ENCODE data around the gene RIPK3.
A peak's percentile ranks its signal among the peaks of the same experiment; 100 is the strongest.

The RIPK3 gene

DNA sequence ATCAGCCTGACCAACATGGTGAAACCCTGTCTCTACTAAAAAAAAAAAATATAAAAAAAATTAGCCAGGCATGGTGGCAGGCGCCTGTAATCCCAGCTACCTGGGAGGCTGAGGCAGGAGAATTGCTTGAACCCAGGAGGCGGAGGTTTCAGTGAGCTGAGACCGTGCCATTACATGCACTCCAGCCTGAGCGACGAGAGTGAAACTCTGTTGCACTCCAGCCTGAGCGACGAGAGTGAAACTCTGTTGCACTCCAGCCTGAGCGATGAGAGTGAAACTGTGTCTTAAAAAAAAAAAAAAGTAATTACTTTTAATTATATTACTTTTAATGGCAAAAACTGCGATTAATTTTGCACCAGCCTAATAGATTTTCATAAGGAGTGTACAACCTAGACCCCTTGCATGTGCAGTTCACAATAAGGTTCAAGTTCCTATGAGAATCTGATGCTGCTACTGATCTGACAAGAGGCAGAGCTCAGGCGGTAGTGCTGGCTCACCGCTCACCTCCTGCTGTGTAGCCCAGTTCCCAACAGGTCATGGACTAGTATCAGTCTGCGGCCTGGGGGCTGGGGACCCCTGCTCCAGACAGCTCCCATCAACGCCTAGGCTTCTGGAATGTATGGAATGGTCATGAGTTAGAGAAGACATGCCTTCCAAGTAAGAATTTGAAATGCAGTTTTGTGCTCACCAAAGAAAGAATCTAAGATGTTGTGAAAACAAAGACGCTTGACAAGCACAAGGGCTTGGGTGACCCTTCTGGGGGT lies 18.4 kb downstream of the RIPK3 start:
- DNase-seq (ENCODE audit: low read depth) = no peak

DNA sequence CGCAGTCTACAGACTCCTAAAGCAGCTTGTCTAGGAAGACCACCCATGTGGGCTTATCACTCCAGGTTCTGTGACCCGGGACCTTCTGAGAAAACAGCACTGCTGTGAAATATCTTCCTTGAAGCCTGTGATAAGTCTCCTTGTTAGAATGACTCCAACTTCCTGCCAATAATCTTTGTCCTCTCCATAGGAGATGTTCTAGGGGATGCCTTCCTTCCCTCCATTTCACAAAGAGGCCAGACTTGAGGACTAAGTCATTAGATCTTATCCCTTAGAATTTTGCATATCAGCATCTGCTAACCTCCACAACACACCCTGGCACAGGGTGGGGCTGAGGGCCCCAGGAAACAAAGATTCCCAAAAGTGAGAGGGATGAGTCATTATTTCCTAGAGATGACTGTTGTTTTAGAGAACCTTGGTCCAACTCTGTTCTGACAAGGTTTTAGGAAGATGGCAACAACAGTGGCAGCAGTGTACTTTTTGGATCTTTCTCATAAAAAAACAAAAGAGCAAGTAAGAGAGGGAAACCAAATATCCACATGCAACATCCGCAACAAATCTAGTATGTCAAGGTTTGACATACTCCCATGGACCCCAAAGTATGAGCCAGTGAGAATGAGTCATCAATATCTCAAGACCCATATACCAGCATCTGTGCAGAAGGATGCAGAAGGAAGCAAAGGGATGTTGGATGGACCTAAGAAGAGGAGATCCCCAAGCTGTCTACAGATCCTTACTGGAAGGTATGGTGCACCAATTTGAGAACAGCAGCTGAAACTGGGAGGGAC lies 22.5 kb downstream of the RIPK3 start:
- DNase-seq (ENCODE audit: low read depth) = no peak

DNA sequence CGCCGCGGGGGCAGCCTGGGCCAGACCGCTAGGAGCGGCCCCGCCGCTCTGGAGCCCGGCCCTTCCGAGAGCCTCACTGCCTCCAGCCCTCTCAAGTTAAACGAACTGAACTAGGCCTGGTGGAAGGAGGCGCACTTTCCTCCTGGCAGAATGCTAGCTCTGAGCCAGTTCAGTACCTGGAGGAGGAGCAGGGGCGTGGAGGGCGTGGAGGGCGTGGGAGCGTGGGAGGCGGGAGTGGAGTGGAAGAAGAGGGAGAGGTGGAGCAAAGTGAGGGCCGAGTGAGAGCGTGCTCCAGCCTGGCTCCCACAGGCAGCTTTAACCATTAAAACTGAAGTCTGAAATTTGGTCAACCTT lies 23.2 kb downstream of the RIPK3 start:
- DNase-seq (ENCODE audit: low read depth) = no peak

DNA sequence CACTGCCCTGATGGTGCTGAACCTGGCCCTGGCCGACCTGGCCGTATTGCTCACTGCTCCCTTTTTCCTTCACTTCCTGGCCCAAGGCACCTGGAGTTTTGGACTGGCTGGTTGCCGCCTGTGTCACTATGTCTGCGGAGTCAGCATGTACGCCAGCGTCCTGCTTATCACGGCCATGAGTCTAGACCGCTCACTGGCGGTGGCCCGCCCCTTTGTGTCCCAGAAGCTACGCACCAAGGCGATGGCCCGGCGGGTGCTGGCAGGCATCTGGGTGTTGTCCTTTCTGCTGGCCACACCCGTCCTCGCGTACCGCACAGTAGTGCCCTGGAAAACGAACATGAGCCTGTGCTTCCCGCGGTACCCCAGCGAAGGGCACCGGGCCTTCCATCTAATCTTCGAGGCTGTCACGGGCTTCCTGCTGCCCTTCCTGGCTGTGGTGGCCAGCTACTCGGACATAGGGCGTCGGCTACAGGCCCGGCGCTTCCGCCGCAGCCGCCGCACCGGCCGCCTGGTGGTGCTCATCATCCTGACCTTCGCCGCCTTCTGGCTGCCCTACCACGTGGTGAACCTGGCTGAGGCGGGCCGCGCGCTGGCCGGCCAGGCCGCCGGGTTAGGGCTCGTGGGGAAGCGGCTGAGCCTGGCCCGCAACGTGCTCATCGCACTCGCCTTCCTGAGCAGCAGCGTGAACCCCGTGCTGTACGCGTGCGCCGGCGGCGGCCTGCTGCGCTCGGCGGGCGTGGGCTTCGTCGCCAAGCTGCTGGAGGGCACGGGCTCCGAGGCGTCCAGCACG lies 23.8 kb downstream of the RIPK3 start:
- DNase-seq (ENCODE audit: low read depth) = no peak

DNA sequence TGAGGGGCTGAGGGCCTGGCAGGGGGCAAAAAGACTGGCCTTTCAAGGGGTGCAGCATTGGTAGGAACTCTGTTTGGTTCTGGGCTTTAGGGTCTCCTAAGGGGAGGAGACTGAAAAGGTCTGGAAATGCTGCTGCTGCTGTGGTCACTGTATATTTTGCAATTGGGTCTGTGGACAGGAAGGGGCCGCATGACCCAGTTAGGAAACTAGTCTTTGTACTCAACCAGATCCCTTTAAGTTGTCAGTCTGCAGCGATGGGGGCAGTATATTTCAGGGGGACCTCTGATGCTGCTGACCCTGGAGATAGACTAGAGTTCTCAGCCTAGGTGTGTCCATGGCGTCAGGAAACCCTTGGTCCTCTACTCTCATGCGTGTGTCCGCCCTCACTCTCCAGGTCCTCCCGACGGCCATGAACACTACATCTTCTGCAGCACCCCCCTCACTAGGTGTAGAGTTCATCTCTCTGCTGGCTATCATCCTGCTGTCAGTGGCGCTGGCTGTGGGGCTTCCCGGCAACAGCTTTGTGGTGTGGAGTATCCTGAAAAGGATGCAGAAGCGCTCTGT lies 24.5 kb downstream of the RIPK3 start:
- DNase-seq (ENCODE audit: low read depth) = no peak

DNA sequence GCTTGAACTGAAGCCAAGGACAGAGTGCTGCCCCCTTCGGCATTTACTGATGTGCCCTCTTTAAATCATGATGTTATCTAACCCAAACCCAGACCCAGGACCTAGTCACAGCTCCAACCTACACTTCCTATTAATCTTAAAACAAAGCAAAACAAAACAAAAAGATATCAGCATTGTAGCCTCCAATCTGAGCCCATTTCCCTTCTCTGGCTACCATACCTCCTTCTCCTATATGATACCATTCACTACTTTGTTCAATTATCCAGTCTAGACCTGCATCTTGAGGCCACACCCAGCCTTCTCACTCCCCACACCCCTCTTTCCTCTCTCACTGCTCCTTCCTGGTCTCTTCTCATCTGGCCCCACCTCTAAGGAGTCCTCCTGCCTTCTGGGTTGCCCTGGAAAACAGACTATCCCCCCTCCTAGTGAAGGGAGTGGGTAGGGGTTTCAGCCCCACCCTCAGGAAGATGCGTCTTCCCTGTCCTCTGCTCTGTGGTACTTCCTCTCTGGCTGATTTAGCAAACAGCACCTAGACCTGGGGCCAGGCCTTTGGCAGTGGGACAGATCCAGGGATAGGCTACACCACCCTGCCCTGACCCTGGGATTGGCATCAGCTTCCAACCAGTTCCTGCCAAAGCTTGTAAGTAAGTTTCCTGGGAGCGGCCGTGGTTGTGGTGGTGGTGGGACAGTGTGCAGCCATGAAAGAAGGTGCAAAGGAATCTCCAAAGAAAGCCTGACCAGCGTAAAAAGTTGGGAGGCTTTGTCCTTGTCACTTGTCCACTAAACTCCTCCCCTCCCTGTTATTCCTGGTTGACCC lies 25.2 kb downstream of the RIPK3 start:
- DNase-seq (ENCODE audit: low read depth) = no peak

DNA sequence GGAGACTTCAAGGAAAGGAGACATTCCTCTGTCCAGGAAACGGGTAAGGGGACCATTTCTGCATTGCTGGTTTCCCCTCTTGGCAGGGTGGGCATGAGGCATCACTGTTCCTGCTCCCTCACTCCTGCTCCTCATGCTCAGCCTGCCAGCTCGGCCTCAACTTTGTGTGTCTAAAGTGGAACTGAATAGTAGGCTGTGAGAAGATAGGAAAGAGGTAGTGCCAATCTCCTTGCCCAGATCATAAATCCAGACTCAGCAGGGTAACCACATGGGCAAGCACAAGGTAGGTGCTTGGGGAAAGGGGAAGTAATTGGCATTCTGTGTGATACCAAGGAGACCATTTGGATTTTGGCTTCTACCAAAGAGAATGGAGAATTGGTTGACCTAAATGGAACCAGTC lies 25.9 kb downstream of the RIPK3 start:
- no peak for DNase-seq (ENCODE audit: low read depth)

DNA sequence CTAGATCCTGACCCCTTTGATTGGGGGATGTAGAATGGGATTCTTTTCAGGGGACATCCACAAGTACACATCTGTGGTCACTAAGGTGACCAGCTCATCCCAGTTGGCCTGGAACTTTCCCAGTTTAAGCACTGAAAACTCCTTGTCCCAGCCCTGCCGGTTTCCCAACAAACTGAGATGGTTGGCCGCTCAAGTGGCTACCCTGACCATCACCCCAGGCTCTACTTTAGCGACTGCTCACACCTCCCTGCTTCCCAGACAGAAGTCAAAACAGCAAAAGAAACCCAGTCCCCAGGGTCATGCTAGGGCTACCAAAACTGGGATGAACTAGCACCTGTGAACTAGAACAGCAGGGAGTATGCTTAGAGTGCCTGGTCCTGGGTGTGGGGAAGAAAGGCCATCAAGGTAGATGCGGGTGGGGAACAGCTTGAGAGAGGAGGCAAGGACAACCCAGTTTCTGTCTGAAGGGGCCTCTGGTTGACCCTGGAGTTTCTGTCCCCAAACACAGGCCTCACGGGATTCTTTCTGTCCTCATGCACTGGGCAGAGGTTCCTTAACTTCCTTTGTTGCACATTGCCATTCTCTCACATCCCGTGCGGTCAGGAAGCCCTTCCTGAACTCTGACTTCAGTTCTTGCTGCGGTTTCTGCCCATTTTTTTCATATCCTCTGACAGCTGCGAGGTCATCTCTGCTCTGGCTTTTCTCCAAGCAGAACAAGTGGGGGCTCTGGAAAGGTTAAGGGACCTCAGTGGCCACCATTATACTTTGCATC lies 26.9 kb downstream of the RIPK3 start:
- DNase-seq (ENCODE audit: low read depth) = no peak

DNA sequence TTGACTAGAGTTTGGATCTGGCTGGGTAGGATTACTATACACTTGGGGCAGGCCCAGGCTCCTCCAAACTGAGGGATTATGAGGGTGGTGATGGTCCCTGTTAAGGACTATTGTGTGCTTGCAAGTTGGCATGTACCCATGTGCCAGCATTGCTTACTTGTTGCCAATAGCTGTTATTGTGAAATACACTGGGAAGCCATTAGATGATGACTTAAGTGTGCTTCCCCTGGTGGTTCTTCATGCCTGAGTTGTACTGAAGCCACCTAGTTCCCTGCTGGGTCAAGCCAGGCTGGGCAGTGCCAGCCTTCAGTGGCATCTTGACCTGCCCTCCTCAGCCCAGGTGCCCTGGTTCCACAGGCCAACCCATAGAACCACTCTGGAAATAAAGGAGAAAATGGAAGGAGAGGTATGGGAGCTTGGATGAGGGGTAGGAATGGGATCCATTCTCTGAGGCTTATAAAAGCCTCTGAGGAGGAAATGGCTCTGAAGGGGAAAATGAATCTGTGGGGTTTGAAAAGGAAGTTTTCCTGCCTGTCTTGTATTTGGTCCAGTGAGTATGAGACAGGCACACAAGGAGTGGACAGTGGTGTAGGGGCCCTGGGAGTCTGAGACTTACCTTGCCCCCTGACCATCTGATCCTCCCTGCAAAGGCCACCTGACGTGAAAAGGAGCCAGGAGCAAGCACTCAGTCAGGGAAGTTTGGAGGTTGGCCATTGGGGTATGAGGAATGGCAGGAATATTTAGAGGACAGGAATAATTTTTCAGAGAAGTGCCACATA lies 27.8 kb downstream of the RIPK3 start:
- DNase-seq (ENCODE audit: low read depth) = no peak

DNA sequence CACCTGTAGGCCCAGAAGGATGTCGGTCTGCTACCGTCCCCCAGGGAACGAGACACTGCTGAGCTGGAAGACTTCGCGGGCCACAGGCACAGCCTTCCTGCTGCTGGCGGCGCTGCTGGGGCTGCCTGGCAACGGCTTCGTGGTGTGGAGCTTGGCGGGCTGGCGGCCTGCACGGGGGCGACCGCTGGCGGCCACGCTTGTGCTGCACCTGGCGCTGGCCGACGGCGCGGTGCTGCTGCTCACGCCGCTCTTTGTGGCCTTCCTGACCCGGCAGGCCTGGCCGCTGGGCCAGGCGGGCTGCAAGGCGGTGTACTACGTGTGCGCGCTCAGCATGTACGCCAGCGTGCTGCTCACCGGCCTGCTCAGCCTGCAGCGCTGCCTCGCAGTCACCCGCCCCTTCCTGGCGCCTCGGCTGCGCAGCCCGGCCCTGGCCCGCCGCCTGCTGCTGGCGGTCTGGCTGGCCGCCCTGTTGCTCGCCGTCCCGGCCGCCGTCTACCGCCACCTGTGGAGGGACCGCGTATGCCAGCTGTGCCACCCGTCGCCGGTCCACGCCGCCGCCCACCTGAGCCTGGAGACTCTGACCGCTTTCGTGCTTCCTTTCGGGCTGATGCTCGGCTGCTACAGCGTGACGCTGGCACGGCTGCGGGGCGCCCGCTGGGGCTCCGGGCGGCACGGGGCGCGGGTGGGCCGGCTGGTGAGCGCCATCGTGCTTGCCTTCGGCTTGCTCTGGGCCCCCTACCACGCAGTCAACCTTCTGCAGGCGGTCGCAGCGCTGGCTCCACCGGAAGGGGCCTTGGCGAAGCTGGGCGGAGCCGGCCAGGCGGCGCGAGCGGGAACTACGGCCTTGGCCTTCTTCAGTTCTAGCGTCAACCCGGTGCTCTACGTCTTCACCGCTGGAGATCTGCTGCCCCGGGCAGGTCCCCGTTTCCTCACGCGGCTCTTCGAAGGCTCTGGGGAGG lies 28.9 kb downstream of the RIPK3 start, which contains the start of gene LTB4R:
TSS of gene LTB4R (plus strand) at position 857 of the 959 bp plus-strand sequence. CDS start 4,150 bp downstream, outside the sequence.
- DNase-seq (ENCODE audit: low read depth) = peak; percentile 47

DNA sequence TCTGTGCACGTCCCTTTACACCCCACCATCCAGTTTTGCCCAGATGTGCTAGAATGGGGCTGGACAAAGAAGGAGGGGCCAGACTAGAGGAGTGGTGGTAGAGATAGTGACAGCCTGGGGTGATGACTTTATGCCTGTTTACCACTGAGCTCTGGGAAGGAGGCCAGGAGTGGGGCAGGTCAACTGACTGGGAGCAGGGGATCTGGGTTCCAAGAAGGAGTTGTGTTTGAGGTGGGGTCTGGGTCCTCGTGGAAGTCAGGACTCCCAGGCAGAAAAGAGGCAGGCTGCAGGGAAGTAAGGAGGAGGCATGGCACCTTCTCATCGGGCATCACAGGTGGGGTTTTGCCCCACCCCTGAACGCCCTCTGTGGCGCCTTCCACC lies 29.5 kb downstream of the RIPK3 start:
- DNase-seq (ENCODE audit: low read depth) = no peak

DNA sequence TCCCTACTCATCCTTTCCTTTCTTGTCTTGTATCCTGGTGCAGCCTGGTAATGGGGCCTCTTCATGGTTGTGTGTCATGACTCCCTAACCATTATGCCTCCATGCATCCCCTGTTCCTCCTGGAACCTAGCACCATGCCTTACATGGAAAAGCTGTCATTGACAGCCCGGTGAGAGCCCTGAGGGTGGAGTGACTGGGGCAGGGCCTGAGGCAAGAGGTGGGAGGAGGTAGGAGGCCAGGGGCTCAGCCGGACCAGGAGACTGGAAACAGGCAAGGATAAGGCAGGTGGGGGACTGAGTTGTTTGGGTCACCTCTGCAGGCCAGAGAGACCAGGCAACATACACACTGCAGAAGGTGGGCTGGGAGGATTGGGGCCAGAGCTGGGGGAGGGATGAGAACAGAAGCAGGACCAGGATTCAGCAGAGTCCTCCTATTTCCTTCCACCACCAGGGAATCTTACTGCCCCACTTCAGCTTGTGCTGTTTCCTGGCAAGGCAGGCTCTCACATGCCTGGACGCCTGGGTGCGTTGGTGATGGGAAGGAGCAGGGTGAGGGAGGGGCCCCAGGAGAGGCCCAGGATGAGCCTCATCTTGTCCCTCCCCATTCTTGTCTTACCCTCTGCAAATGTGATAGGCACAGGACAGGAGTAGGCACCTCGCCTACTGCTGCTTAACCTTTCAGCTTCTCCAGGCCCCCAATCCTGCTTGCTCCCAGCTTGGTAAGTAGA lies 30.1 kb downstream of the RIPK3 start, which contains the start of gene LTB4R2:
TSS of gene LTB4R2 (plus strand) at position 603 of the 727 bp plus-strand sequence. CDS start 525 bp downstream, outside the sequence.
- DNase-seq (ENCODE audit: low read depth) = no peak

DNA sequence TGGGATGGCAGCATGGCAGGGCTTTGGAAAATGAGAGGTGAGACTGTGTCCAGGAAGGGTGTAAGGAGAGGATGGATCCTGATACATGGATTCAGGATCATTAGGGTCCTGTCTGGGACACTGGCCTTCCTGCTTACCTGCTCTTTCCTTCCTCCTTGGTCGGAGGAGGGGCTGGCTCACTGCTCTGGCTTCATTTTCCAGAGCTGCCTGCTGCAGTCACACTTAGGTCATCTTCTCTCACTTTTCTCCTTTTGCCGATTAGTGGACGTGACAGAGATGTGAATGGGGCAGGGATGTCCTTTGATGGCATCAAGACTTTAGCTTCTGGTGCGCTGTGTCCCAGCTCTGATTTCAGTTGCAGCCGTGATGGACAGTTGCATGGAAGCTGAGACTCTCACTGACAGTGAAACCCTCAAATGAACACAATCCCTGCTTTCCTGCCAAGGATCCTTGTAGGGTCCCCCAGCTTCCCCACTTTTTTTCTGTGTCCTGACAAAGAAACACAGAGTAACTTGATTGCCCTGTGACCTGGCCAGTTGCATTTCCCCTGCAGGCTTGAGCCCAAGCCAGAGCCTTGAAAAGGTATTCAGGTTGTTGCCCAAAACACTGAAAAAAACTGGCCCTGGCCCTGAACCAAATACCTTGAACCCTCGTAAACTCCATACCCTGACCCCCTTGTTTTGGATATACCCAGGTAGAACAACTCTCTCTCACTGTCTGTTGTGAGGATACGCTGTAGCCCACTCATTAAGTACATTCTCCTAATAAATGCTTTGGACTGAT lies 31.3 kb downstream of the RIPK3 start:
- DNase-seq (ENCODE audit: low read depth) = no peak

DNA sequence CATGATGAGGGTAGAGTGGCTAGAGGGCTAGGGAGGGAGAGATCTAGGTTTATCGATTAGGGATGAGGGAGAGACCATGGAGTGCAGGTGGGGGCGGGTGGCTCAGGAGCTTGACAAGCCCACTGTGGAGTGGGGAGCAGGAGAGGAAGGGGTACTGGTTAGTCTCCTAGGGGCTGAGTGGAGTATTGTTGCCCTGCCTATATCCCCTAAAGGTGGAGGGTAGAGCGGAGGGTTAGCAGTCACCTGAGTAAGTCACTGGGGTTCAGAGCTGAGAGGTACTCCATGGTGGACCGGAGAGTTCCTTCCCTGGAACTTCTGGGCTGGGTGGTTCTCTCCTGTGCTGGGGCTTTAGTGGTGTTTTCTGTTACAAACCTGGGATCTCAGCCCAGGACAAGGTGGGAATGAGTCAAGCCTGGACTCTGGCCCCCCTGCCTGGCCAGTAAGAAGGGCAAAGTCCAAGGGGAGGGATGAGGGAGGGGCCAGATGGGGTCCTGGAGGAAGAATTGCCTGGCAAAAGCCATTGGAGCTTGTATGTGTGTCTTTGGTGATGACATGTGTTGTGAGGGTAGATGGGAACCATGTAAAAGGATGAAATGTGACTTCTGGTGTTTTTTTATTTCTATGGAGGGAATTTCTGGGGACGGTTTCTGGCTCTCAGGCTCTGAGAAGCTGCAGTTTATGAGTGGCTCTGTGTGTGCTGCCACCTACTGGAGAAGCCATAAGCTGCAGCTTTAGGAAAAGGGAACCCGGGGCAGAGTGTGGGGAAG lies 32.0 kb downstream of the RIPK3 start, which contains the start of gene CIDEB:
TSS of gene CIDEB (minus strand) at position 403 of the 767 bp plus-strand sequence. CDS start at position 284, 119 bp downstream.
- DNase-seq (ENCODE audit: low read depth) = peak; percentile 38

DNA sequence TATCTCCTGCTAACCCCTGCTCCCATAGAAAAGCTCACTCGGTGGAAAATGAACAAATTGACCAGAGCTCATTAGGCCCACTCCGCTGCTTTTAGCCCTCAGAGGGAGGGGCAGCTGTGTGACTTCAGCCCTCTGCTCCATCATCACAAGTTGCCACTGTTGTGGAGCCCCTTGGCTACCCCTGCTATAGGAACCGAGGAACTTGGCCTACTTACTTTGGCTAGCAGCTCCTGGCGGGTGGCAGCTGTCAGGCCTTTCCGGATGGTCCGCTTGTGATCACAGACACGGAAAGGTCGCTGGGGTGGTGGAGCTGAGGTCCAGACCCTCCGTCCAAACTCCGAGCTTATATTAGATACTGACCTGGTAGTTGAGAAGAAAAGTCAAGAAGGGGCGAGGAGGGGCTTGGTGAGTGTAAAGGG lies 32.6 kb downstream of the RIPK3 start:
- DNase-seq (ENCODE audit: low read depth) = no peak

DNA sequence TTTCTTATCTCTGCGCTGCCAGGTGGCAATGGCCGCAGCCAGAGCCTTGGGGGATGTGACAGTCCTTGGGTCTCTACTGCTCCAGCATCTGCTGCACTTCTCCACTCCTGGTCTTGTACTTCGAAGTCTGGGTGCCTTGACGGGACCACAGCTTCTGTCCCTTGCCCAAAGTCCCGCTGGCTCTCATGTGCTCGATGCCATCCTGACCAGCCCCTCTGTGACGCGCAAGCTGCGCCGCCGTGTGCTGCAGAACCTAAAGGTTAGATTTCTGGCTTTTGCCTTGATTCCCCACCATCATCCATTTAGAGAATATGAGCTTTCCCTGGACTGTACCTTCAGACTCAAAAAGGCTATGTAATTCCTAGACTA lies 35.8 kb downstream of the RIPK3 start:
- no peak for DNase-seq (ENCODE audit: low read depth)
